C4-2B (cell line): ENCODE measurements around the gene EIF2AK2.

Source experiments
- ZFX ChIP-seq: fragments of 450-650 bp; IDR thresholded peaks from 2 replicates; pipeline ENCODE4 v1.6.1; 2017
- TF ChIP-seq, protein P1 (sequence below): fragments of 450-650 bp; conservative IDR thresholded peaks from 2 replicates; pipeline ENCODE4 v1.5.1; 2017; ENCODE audit warnings: mild to moderate bottlenecking

GRCh38 chr2:37060446-37060845 is 96.3 kb downstream of the EIF2AK2 start:
- TF ChIP-seq, protein P1, sequence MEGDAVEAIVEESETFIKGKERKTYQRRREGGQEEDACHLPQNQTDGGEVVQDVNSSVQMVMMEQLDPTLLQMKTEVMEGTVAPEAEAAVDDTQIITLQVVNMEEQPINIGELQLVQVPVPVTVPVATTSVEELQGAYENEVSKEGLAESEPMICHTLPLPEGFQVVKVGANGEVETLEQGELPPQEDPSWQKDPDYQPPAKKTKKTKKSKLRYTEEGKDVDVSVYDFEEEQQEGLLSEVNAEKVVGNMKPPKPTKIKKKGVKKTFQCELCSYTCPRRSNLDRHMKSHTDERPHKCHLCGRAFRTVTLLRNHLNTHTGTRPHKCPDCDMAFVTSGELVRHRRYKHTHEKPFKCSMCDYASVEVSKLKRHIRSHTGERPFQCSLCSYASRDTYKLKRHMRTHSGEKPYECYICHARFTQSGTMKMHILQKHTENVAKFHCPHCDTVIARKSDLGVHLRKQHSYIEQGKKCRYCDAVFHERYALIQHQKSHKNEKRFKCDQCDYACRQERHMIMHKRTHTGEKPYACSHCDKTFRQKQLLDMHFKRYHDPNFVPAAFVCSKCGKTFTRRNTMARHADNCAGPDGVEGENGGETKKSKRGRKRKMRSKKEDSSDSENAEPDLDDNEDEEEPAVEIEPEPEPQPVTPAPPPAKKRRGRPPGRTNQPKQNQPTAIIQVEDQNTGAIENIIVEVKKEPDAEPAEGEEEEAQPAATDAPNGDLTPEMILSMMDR: no peak
- no peak for TF ChIP-seq ZFX
